GM10248 (cell line): Measurements from ENCODE around the gene RPP21.
"Not testable (repeated sequence)": the region's sequence is repeated elsewhere in the genome, so short reads cannot be mapped to it uniquely, and the experiment has no call there.

ENCODE experiments used
- CTCF ChIA-PET: fragments of 300-600 bp; sonication (Branson Sonifier 250); formaldehyde crosslinking; extraction: SDS; loops from one replicate; lab custom pipeline; 2021; ENCODE audit warnings: antibody characterized with exemption; lab: Yijun Ruan, JAX
- POLR2A ChIA-PET: fragments of 350-650 bp; sonication (Branson Sonifier 250); formaldehyde crosslinking; extraction: SDS; loops from one replicate; lab custom pipeline; 2020; ENCODE audit warnings: antibody characterized with exemption; lab: Yijun Ruan, JAX
- DNase-seq: peaks from one replicate; pipeline ENCODE4 v3.0.0; 2012; ENCODE audit errors: extremely low spot score
- TF ChIP-seq, protein P1 (sequence below): IDR thresholded peaks from 2 replicates; pipeline ENCODE4 v1.5.1; 2012; ENCODE audit warnings: mild to moderate bottlenecking, low read depth; ENCODE audit errors: extremely low read depth, missing control alignments, control extremely low read depth

Gene RPP21

DNA sequence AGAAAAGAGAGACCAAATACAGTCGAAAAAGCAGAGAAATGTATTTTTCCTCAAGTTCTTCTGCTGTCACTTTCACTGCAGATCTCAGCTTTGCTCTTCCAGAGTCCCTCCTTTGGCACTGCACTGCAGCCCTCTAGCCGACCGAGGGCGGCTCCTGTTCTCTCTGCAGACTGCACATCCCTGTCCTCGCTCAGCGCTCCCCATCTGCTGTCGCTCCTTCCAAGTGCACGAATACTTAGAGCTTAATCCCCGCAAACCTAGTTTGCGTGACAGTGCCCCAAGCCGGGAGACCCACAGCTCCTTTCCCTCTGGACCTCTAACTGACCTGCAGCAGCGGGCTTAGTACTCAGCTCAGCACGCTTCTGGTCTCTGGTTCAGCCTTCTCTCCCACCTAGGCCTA lies 15.2 kb downstream of the RPP21 start:
- no peak for DNase-seq
- POLR2A ChIA-PET = no interaction called here

DNA sequence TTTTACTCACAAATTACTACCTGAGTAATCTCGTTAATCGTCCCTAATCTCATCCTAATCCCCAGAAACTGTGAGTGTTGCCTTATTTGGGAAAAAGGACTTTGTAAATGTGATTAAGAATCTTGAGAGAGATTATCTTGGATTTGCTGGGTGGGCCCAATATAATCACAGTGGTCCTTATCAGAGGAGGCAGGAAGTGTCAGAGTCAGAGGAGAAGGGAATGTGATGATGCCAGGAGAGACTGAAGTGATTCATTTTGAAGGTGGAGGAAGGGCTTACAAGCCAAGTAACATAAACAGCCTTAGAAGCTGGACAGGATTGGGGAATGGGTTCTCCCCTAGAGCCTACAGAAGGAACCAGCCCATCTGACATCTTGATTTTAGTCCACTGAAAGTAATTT lies 16.7 kb downstream of the RPP21 start:
- DNase-seq = no peak
- TF ChIP-seq, protein P1, sequence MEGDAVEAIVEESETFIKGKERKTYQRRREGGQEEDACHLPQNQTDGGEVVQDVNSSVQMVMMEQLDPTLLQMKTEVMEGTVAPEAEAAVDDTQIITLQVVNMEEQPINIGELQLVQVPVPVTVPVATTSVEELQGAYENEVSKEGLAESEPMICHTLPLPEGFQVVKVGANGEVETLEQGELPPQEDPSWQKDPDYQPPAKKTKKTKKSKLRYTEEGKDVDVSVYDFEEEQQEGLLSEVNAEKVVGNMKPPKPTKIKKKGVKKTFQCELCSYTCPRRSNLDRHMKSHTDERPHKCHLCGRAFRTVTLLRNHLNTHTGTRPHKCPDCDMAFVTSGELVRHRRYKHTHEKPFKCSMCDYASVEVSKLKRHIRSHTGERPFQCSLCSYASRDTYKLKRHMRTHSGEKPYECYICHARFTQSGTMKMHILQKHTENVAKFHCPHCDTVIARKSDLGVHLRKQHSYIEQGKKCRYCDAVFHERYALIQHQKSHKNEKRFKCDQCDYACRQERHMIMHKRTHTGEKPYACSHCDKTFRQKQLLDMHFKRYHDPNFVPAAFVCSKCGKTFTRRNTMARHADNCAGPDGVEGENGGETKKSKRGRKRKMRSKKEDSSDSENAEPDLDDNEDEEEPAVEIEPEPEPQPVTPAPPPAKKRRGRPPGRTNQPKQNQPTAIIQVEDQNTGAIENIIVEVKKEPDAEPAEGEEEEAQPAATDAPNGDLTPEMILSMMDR = no peak
- ChIA-PET CTCF (no interaction called here), POLR2A (no interaction called here)

More for the DNA sequence above, 15.2 kb downstream of the RPP21 start:
- TF ChIP-seq, protein P1 = no peak
- CTCF ChIA-PET = interaction anchor here (1.4 to 3.5 kb wide), 3 partner anchors 37 to 143 kb away, joined by 3 to 29 read pairs (median 7); no protein-coding TSS in a partner anchor

DNA sequence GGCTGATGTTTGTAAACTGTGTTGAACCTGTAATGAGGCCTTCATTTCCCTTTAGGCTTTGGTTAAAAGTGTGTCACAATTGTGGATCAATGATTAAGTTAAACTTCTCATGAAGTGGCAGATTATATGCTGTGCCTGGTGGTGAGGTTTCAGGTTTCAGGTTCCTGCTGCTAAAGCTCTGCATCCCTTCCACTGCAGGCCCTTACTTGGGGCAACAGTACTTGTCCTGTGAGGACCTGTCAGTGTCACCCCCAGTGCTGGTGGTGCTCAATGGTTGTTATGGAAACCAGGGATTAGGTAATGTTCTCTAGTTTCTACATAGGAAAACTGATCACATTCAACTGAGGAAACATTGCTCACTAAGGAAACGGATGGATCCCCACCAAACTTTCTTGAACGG lies 18.5 kb downstream of the RPP21 start:
- TF ChIP-seq, protein P1 = no peak
- CTCF ChIA-PET = interaction anchor here (2.0 kb wide), 1 partner anchor 16 kb away, joined by 5 read pairs; no protein-coding TSS in a partner anchor
- DNase-seq = no peak
- POLR2A ChIA-PET = no interaction called here

DNA sequence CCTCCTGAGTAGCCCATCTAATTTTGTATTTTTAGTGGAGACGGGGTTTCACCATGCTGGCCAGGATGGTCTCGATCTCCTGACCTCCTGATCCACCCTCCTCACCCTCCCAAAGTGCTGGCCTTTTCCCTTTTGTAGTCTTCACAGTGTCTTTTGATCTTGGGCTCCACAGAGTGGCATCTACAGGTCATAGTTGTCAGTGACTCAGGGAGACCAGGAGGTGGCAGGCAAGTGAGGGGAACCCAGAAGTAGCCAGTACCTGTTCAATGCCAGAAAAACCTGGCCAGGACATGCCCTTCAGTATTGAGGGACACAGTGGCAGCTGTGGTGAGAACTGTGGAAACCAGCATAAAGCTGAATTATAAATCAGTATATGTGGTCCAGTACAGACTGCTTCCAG lies 19.6 kb downstream of the RPP21 start:
- ChIA-PET POLR2A (no interaction called here), CTCF (interaction anchor here (1.8 kb wide), 1 partner anchor 715 kb away, joined by 5 read pairs; no protein-coding TSS in a partner anchor)
- TF ChIP-seq, protein P1 = peak; percentile 15
- DNase-seq = no peak

DNA sequence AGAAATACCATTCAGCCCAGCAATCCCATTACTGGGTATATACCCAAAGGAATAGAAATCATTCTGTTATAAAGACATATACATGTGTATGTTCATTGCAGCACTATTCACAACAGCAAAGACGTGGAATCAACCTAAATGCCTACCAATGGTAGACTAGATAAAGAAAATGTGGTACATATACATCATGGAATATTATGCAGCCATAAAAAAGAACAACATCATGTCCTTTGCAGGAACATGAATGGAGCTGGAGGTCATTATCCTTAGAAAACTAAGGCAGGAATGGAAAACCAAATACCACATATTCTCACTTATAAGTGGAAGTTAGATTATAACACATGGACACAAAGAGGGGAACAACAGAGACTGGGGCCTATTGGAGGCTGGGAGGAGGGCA lies 24.3 kb downstream of the RPP21 start:
- CTCF ChIA-PET = interaction anchor here (0.7 kb wide), 1 partner anchor 13 kb away, joined by 3 read pairs; no protein-coding TSS in a partner anchor
- POLR2A ChIA-PET, DNase-seq: not testable (repeated sequence)

DNA sequence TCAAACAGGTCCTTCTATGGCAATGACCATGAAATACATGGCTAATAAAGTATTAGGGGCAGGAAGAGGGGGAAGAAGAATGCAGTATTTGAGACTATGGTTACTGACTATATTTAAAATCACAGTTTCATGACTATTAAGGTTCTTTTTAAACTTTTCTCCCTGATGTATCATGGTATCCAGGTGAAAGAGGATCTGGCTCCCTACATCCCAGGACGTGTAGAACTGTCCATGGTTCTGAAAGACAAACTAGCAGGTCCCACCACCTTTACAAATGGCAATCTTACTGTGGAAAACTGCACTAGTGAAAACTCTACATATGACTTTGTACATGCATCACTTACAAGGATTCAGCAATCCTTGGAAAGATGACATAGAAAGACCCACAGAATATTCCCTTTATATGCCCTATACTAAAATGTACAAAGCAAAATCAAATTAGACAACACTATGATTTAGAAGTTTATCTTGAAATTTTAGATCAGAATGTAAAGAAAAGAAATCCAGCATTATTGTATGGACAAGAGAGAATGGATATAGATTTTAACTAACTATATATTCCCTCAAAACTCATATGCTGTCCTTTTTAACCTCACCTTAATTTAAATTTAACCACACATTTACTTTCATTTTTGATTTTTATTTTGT lies 33.5 kb downstream of the RPP21 start:
- CTCF ChIA-PET = no interaction called here
- POLR2A ChIA-PET = no interaction called here
- no peak for DNase-seq
- TF ChIP-seq, protein P1 = no peak

DNA sequence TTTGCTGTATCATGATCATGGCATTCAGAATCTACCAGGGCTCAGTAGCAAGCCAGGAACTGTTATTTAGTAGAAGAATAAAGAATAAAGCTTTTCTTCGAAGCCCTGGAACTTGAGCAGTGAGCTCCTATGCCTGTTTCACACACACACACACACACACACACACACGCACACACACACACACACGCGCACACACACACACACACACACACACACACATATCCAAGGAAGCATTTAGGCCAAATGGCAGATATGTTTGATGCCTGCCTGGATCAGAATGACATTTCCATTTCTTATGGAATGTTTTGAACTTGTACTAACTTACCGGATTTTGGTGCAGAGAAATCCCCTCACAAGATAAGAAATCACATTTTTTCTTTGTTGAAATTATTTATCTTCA lies 35.5 kb downstream of the RPP21 start:
- no peak for DNase-seq
- TF ChIP-seq, protein P1 = no peak
- POLR2A ChIA-PET = no interaction called here
- CTCF ChIA-PET = interaction anchor here (1.0 to 2.3 kb wide), 6 partner anchors 9 to 161 kb away, joined by 3 to 8 read pairs (median 5); no protein-coding TSS in a partner anchor
